IPS-NIHi11 (cell line): ENCODE results near the gene SEC16A.

Experiments used
- DNase-seq: peaks from one replicate; pipeline ENCODE4 v3.0.0; 2012; ENCODE audit warnings: mixed read lengths, low spot score

The SEC16A gene

GRCh38 chr9:136504512-136505348 is 21.9 kb upstream of the SEC16A start:
- no peak for DNase-seq

GRCh38 chr9:136502940-136503550 is 20.2 kb upstream of the SEC16A start:
- no peak for DNase-seq

- no peak for DNase-seq
Measured at GRCh38 chr9:136502196-136502595, 19.4 kb upstream of the SEC16A start.

- DNase-seq: no peak
Measured at GRCh38 chr9:136501686-136502085, 18.8 kb upstream of the SEC16A start.

- DNase-seq: no peak
Measured at GRCh38 chr9:136499935-136500910, 17.4 kb upstream of the SEC16A start.

GRCh38 chr9:136499071-136499934 is 16.5 kb upstream of the SEC16A start:
- DNase-seq: no peak

GRCh38 chr9:136497916-136498695 is 15.3 kb upstream of the SEC16A start:
- no peak for DNase-seq

GRCh38 chr9:136496801-136497620 is 14.2 kb upstream of the SEC16A start:
- DNase-seq: no peak

- no peak for DNase-seq
Measured at GRCh38 chr9:136496181-136496580, 13.3 kb upstream of the SEC16A start.

GRCh38 chr9:136495238-136495800 is 12.5 kb upstream of the SEC16A start:
- no peak for DNase-seq

GRCh38 chr9:136494531-136495215 is 11.8 kb upstream of the SEC16A start:
- DNase-seq: no peak

GRCh38 chr9:136494012-136494411 is 11.2 kb upstream of the SEC16A start:
- DNase-seq: no peak

- no peak for DNase-seq
Measured at GRCh38 chr9:136493567-136493971, 10.7 kb upstream of the SEC16A start.

- DNase-seq: no peak
Measured at GRCh38 chr9:136492978-136493522, 10.2 kb upstream of the SEC16A start.

- DNase-seq: no peak
Measured at GRCh38 chr9:136489731-136490130, 6.9 kb upstream of the SEC16A start.

GRCh38 chr9:136488247-136489214 is 5.7 kb upstream of the SEC16A start:
- peak; percentile 80 for DNase-seq

GRCh38 chr9:136487672-136488071 is 4.8 kb upstream of the SEC16A start:
- no peak for DNase-seq
